Body of pancreas (tissue), 4 donors: ENCODE data around the gene LTBP1.

Experiments used
- CTCF ChIP-seq, 7 experiments: fragments of 450-650 bp in 4 of 7; fragments of 200-600 bp in 3 of 7; sonication (generic) in 3 of 7; IDR thresholded peaks; one replicate each; pipeline ENCODE4 v1.5.1; 2016 to 2019; ENCODE audit warnings: antibody characterized with exemption in 7 of 7
- POLR2A ChIP-seq, 3 donors: fragments of 450-650 bp; IDR thresholded peaks; one replicate each; pipeline ENCODE4 v1.6.1; 2016; ENCODE audit warnings: antibody characterized with exemption in 3 of 3, mild to moderate bottlenecking in 2 of 3

- no peak for TF ChIP-seq CTCF (IDR thresholded peaks at IDR 0.05)
- TF ChIP-seq POLR2A (IDR thresholded peaks at IDR 0.05): no peak
Measured at GRCh38 chr2:33213244-33213643, 266.5 kb downstream of the LTBP1 start.
